ENCODE results near the gene PLCD3. TPM values are rescaled to one million over a fixed set of nuclear protein-coding genes. Genes with fewer than 3 reads are reported as not detected.

PLCD3 gene
- total and polyA plus RNA-seq, 2 of the 8 experiments (the other 6 are each of a cell fraction or from before 2014, with no cell fraction given): 26.5 to 48.1 TPM

GRCh38 chr17:45114117-45114932, 18.0 kb downstream of the PLCD3 start:
- Histone ChIP-seq H4K5ac (ENCODE audit: insufficient read length, low read depth, low read length) (no peak overlapping the region), H4K8ac (ENCODE audit: extremely low read depth, insufficient read depth, low read length) (peak overlapping the region; percentile 20; the same call in 1 of the 2 replicates), H3K23me2 (ENCODE audit: low read depth, low read length) (no peaks in the 10 kb centered on the region), H3K4ac (replicated peaks; ENCODE audit: insufficient read length, low read depth, low read length) (no peak overlapping the region), H3K27me3 (replicated peaks in 1 of 4; ENCODE audit: control insufficient read depth in 3 of 4, extremely low read depth in 1 of 4, insufficient read depth in 3 of 4, low read length in 3 of 4) (no peaks in the 10 kb centered on the region), H3K23ac (ENCODE audit: insufficient read length) (no peak overlapping the region), H3K27ac (ENCODE audit: low read depth, low read length) (no peak overlapping the region), H2BK15ac (ENCODE audit: low read length) (no peak overlapping the region), H3K4me2 (ENCODE audit: insufficient read depth in 1 of 2, low read depth in 2 of 2, low read length in 2 of 2) (0 out of 4 replicates have a peak overlapping the region, but pooled peaks of 1 of the 2 experiments have one; percentile 19), H3K4me1 (replicated peaks in 1 of 4; ENCODE audit: control insufficient read depth in 3 of 4, insufficient read depth in 4 of 4, low read length in 3 of 4) (peaks cover 0 to 9% (median 4%) of the 10 kb centered on the region in 4 experiments; a peak in 3 of 7 replicates), H3K18ac (ENCODE audit: extremely low read depth, low read length) (no peak overlapping the region), H2BK5ac (ENCODE audit: low read depth, low read length) (no peak overlapping the region), H3K9ac (replicated peaks in 1 of 4; ENCODE audit: extremely low read depth in 1 of 4, low read depth in 3 of 4, low read length in 3 of 4) (no peak overlapping the region), H2BK20ac (ENCODE audit: low read length) (no peak overlapping the region), H2BK120ac (replicated peaks; ENCODE audit: low read depth, low read length) (no peak overlapping the region), H4K91ac (replicated peaks; ENCODE audit: insufficient read length, low read length) (no peak overlapping the region), H2AFZ (ENCODE audit: low read length) (no peak overlapping the region), H3K9me3 (ENCODE audit: insufficient read depth in 2 of 2, low read depth in 1 of 2, low read length in 1 of 2) (no peaks in the 10 kb centered on the region), H3K36me3 (ENCODE audit: control insufficient read depth in 2 of 4, insufficient read depth in 4 of 4, low read length in 3 of 4) (no peaks in the 10 kb centered on the region), H3K14ac (ENCODE audit: insufficient read length) (no peak overlapping the region), H3K56ac (replicated peaks; ENCODE audit: insufficient read length, low read depth, low read length) (no peak overlapping the region), H3K79me1 (ENCODE audit: low read depth, low read length) (no peaks in the 10 kb centered on the region), H3K4me3 (ENCODE audit: extremely low read depth in 1 of 4, insufficient read depth in 2 of 4, low read depth in 3 of 4, low read length in 4 of 4) (no peak overlapping the region), H2AK5ac (ENCODE audit: low read depth, low read length) (no peak overlapping the region), H3K79me2 (ENCODE audit: control insufficient read depth in 1 of 2, insufficient read depth in 2 of 2, low read length in 2 of 2) (no peaks in the 10 kb centered on the region), H4K20me1 (replicated peaks in 1 of 2; ENCODE audit: control insufficient read depth in 1 of 2, insufficient read depth in 2 of 2, low read length in 2 of 2) (no peaks in the 10 kb centered on the region), H2BK12ac (ENCODE audit: low read depth, low read length) (peak overlapping the region; percentile 50; the same call in 1 of the 2 replicates)
- DNase-seq (ENCODE audit: low read depth in 1 of 2, low spot score in 2 of 2): no peak
- WGBS, 2 experiments (ENCODE audit: extremely low coverage in 1 of 2, insufficient coverage in 1 of 2, insufficient read length in 1 of 2, insufficient replicate concordance in 2 of 2, low coverage in 1 of 2, low lambda C conversion rate in 2 of 2, missing lambda C conversion rate in 1 of 2): 83% methylated on average over 19 of the region's 19 CpGs; no CpG with 5 or more reads in 1 of the 2 experiments
- ChIA-PET POLR2A (ENCODE audit: partially characterized antibody) (interaction anchor here (1.1 to 2.1 kb wide), 4 partner anchors 9 to 57 kb away, joined by 3 to 8 read pairs (median 4); partner anchors contain the start of gene HEXIM1), CTCF (ENCODE audit: partially characterized antibody) (interaction anchor here (0.5 to 3.4 kb wide), 13 partner anchors 9 to 781 kb away, joined by 3 to 20 read pairs (median 4); partner anchors contain the start of genes ACBD4 and PLCD3)
- no peak for FAIRE-seq
- TF ChIP-seq SP1 (IDR thresholded peaks at IDR 0.05; ENCODE audit: low read depth, low read length) (no peak), SRF (IDR thresholded peaks at IDR 0.05; ENCODE audit: low read depth, low read length) (no peak), TAF1 (IDR thresholded peaks at IDR 0.05; ENCODE audit: low read depth, low read length) (no peak), TBP (IDR thresholded peaks at IDR 0.05; ENCODE audit: low read depth, low read length) (no peak), CEBPB (IDR thresholded peaks at IDR 0.05; ENCODE audit: low read depth, low read length) (no peak), EZH2 (IDR thresholded peaks at IDR 0.05; ENCODE audit: low read depth, low read length, severe bottlenecking) (no peak), USF2 (IDR thresholded peaks at IDR 0.05; ENCODE audit: low read length) (no peak), JUN (IDR thresholded peaks at IDR 0.05; ENCODE audit: low read depth, low read length) (no peak), JUND (IDR thresholded peaks at IDR 0.05; ENCODE audit: low read length) (no peak), BRCA1 (IDR thresholded peaks at IDR 0.05; ENCODE audit: low read depth, low read length) (no peak), KDM1A (IDR thresholded peaks at IDR 0.05; ENCODE audit: borderline replicate concordance, low read length) (no peak), SIX5 (IDR thresholded peaks at IDR 0.05; ENCODE audit: low read depth, low read length) (no peak)
